HCT116 (cell line): ENCODE results near the gene XYLT1. TPM values are rescaled to one million over a fixed set of nuclear protein-coding genes. Genes with fewer than 3 reads are reported as not detected.

Source experiments
- ATAC-seq: fragments of 200-7000 bp; cut with Tn5 transposase; 2 replicates; pipeline ENCODE4 v1.9.1; 2020; ENCODE audit warnings: mild to moderate bottlenecking, moderate library complexity
- BruUV-seq: library from RNA; stranded (reverse); fragments of 400-500 nt; replicated peaks from 2 replicates; lab custom pipeline; 2021; lab: Mats Ljungman, UMichigan
- CTCF ChIA-PET: fragments of 300-600 bp; sonication (Branson Sonifier 250); formaldehyde crosslinking; loops from one replicate; lab custom pipeline; 2021; ENCODE audit warnings: antibody characterized with exemption; lab: Charles Lee
- POLR2A ChIA-PET: fragments of 300-600, 350-600 bp; sonication (Branson Sonifier 250); formaldehyde crosslinking; loops from one replicate; lab custom pipeline; 2021; ENCODE audit warnings: antibody characterized with exemption; lab: Charles Lee
- RAD21 ChIA-PET, 2 experiments: fragments of 300-600 bp; sonication (Branson Sonifier 250); formaldehyde crosslinking; loops; one replicate each; lab custom pipeline; 2023; ENCODE audit warnings: low total read pairs in 2 of 2; ENCODE audit not compliant: uncharacterized antibody in 2 of 2, unreplicated experiment in 2 of 2, low non-redundant PET in 1 of 2; lab: Charles Lee
- DNase-seq: peaks from one replicate; pipeline ENCODE4 v3.0.0-alpha.2; 2010; ENCODE audit warnings: low read depth, low spot score
- H2AFZ ChIP-seq: fragments of 200-600 bp; shearing (Covaris generic), sonication (generic); 2 replicates; pipeline ENCODE4 v1.6.1; 2017; ENCODE audit warnings: low read depth, mixed run types, mixed read lengths, antibody characterized with exemption, low read length; ENCODE audit not compliant: poor library complexity, severe bottlenecking
- H3K27ac ChIP-seq: 2 replicates; pipeline ENCODE4 v1.5.1; 2012; ENCODE audit warnings: low read depth, low read length
- H3K27me3 ChIP-seq: fragments of 200-600 bp; sonication (generic); 2 replicates; pipeline ENCODE4 v1.6.1; 2016; ENCODE audit warnings: mixed run types, low read length, mixed read lengths; ENCODE audit not compliant: insufficient read depth
- H3K36me3 ChIP-seq, 2 experiments: fragments of 200-500 bp in 1 of 2; fragments of 200-600 bp in 1 of 2; sonication (Bioruptor generic) in 1 of 2; sonication (generic) in 1 of 2; 2 replicates each; pipeline versions ENCODE4 v1.5.1 to v1.6.1; 2014 to 2016; ENCODE audit warnings: low read length in 2 of 2, inconsistent platforms in 1 of 2, mixed read lengths in 1 of 2, mixed run types in 1 of 2; ENCODE audit not compliant: insufficient read depth in 2 of 2, control insufficient read depth in 1 of 2
- H3K4me1 ChIP-seq, 2 experiments: fragments of 200-600 bp in 1 of 2; sonication (generic) in 1 of 2; 2 replicates each; pipeline versions ENCODE4 v1.5.1 to v1.6.1; 2012 to 2017; ENCODE audit warnings: low read length in 2 of 2, inconsistent platforms in 1 of 2, mild to moderate bottlenecking in 1 of 2, mixed read lengths in 1 of 2, mixed run types in 1 of 2, moderate library complexity in 1 of 2; ENCODE audit not compliant: insufficient read depth in 2 of 2, control insufficient read depth in 1 of 2
- H3K4me2 ChIP-seq: fragments of 200-600 bp; sonication (generic); 2 replicates; pipeline ENCODE4 v1.6.1; 2017; ENCODE audit warnings: mixed run types, low read length, mixed read lengths
- H3K4me3 ChIP-seq, 2 experiments: fragments of 200-600 bp in 1 of 2; sonication (generic) in 1 of 2; replicated peaks in 1 of 2; 2 replicates each; pipeline ENCODE4 v1.5.1; 2011 to 2016; ENCODE audit warnings: low read length in 2 of 2, control low read depth in 1 of 2, low read depth in 1 of 2, mild to moderate bottlenecking in 1 of 2, mixed read lengths in 1 of 2, mixed run types in 1 of 2
- H3K79me2 ChIP-seq: fragments of 200-600 bp; sonication (generic); 2 replicates; pipeline ENCODE4 v1.6.1; 2017; ENCODE audit warnings: mild to moderate bottlenecking, mixed run types, low read length, moderate library complexity, mixed read lengths; ENCODE audit not compliant: insufficient read depth
- H3K9ac ChIP-seq: fragments of 200-600 bp; sonication (generic); 2 replicates; pipeline ENCODE4 v1.6.1; 2016; ENCODE audit warnings: low read length, mixed read lengths
- H3K9me2 ChIP-seq: fragments of 200-600 bp; sonication (generic), shearing (Covaris generic); 2 replicates; pipeline ENCODE4 v1.6.1; 2017; ENCODE audit warnings: mixed run types, mild to moderate bottlenecking, moderate library complexity; ENCODE audit not compliant: insufficient read depth
- H3K9me3 ChIP-seq, 2 experiments: fragments of 200-500 bp in 1 of 2; fragments of 200-600 bp in 1 of 2; sonication (Bioruptor generic) in 1 of 2; sonication (generic) in 1 of 2; 2 replicates each; pipeline ENCODE4 v1.6.1; 2014 to 2017; ENCODE audit warnings: low read length in 2 of 2, mixed read lengths in 2 of 2, inconsistent platforms in 1 of 2, low read depth in 1 of 2, mild to moderate bottlenecking in 1 of 2, mixed run types in 1 of 2, moderate library complexity in 1 of 2; ENCODE audit not compliant: control insufficient read depth in 1 of 2, insufficient read depth in 1 of 2
- H4K20me1 ChIP-seq: fragments of 200-600 bp; sonication (generic), shearing (Covaris generic); 2 replicates; pipeline ENCODE4 v1.6.1; 2017; ENCODE audit warnings: mixed run types, mild to moderate bottlenecking, moderate library complexity; ENCODE audit not compliant: insufficient read depth
- EGR1 ChIP-seq: IDR thresholded peaks from 2 replicates; pipeline ENCODE4 v1.6.1; 2012; ENCODE audit warnings: low read depth
- ELF1 ChIP-seq: IDR thresholded peaks from 2 replicates; pipeline ENCODE4 v1.6.1; 2012; ENCODE audit warnings: low read depth, borderline replicate concordance
- EZH2 ChIP-seq: fragments of 200-600 bp; sonication (generic); IDR thresholded peaks from 2 replicates; pipeline ENCODE4 v1.6.1; 2017; ENCODE audit warnings: antibody characterized with exemption, mixed run types
- EZH2phosphoT487 ChIP-seq: fragments of 200-600 bp; IDR thresholded peaks from 2 replicates; pipeline ENCODE4 v1.6.1; 2018; ENCODE audit warnings: antibody characterized with exemption, borderline replicate concordance
- JUND ChIP-seq: IDR thresholded peaks from 2 replicates; pipeline ENCODE4 v1.6.1; 2012
- POLR2AphosphoS5 ChIP-seq: IDR thresholded peaks from 2 replicates; pipeline ENCODE4 v1.6.1; 2011; ENCODE audit warnings: mild to moderate bottlenecking, low read depth, low read length, moderate library complexity
- RAD21 ChIP-seq: IDR thresholded peaks from 2 replicates; pipeline ENCODE4 v1.6.1; 2012; ENCODE audit warnings: low read depth, mild to moderate bottlenecking
- SIN3A ChIP-seq: IDR thresholded peaks from 2 replicates; pipeline ENCODE4 v1.6.1; 2012; ENCODE audit warnings: low read depth
- SP1 ChIP-seq: IDR thresholded peaks from 2 replicates; pipeline ENCODE4 v1.6.1; 2012; ENCODE audit warnings: low read depth
- YY1 ChIP-seq: IDR thresholded peaks from 2 replicates; pipeline ENCODE4 v1.6.1; 2011; ENCODE audit warnings: low read length, low read depth, moderate library complexity, mild to moderate bottlenecking; ENCODE audit not compliant: insufficient replicate concordance; ENCODE audit errors: extremely low read depth
- ZBTB33 ChIP-seq: IDR thresholded peaks from 2 replicates; pipeline ENCODE4 v1.6.1; 2011; ENCODE audit warnings: mild to moderate bottlenecking, low read length, moderate library complexity; ENCODE audit not compliant: insufficient replicate concordance; ENCODE audit errors: extremely low read depth
- ZFX ChIP-seq: fragments of 450-650 bp; IDR thresholded peaks from 2 replicates; pipeline ENCODE4 v1.6.1; 2017
- intact Hi-C: fragments of 100-400 bp; cut with micrococcal nuclease; formaldehyde crosslinking; loops from 2 replicates; pipeline ENCODE4 v1.10.0; 2022
- total RNA-seq: library from RNA; stranded (reverse); gene quantifications from one replicate; pipeline ENCODE4 v1.2.1, GENCODE V29; 2021; ENCODE audit not compliant: unreplicated experiment

The XYLT1 gene
- total RNA-seq, 1 experiment from 2014 or later, result 4.5 TPM

GRCh38 chr16:17518441-17518840, 47.7 kb upstream of the XYLT1 start:
- DNase-seq (no peak), ATAC-seq (no peak)
- H3K27ac ChIP-seq, result no peak overlapping the region
- ChIA-PET CTCF (no interaction called here), POLR2A (interaction anchor here (0.5 kb wide), 1 partner anchor 1287 kb away, joined by 5 read pairs; no protein-coding TSS in a partner anchor), RAD21 (no interaction called here)
- intact Hi-C loops, result no loop called here
- H3K79me2 ChIP-seq, result no peaks in the 10 kb centered on the region
- H2AFZ ChIP-seq, result no peak overlapping the region
- no peaks in the 10 kb centered on the region for H3K9me3 ChIP-seq
- H4K20me1 ChIP-seq, result no peaks in the 10 kb centered on the region
- no peaks in the 10 kb centered on the region for H3K36me3 ChIP-seq
- no peak for TF ChIP-seq ZFX
- no peak for TF ChIP-seq JUND
- TF ChIP-seq RAD21, result no peak
- no peak for TF ChIP-seq YY1
- TF ChIP-seq EZH2phosphoT487, result no peak
- TF ChIP-seq ELF1, result no peak
- no peak for TF ChIP-seq EZH2
- TF ChIP-seq POLR2AphosphoS5, result no peak
- TF ChIP-seq SP1, result no peak
- TF ChIP-seq ZBTB33, result no peak
- TF ChIP-seq EGR1, result no peak
- no peak for TF ChIP-seq SIN3A
- H3K9ac ChIP-seq, result no peak overlapping the region
- no peaks in the 10 kb centered on the region for H3K4me1 ChIP-seq
- no peak overlapping the region for H3K4me2 ChIP-seq
- H3K9me2 ChIP-seq, result no peaks in the 10 kb centered on the region
- no TSS peak for BruUV-seq
- H3K4me3 ChIP-seq, result no peak overlapping the region
- H3K27me3 ChIP-seq, result peaks cover 30% of the 10 kb centered on the region
